OCI-LY1 (cell line): ENCODE data around the gene UBE2Q1.

Experiments used
- EZH2 ChIP-seq: fragments of 200-600 bp; sonication (generic), shearing (Covaris generic); IDR thresholded peaks from 2 replicates; pipeline ENCODE4 v1.8.0; 2017; ENCODE audit warnings: borderline replicate concordance, mixed run types, mild to moderate bottlenecking, antibody characterized with exemption, low read length, moderate library complexity, mixed read lengths
- TF ChIP-seq, protein P1 (sequence below): fragments of 200-600 bp; sonication (generic), shearing (Covaris generic); IDR thresholded peaks from 2 replicates; pipeline ENCODE4 v1.5.1; 2017; ENCODE audit warnings: mild to moderate bottlenecking, antibody characterized with exemption, low read length, moderate library complexity, mixed read lengths

DNA sequence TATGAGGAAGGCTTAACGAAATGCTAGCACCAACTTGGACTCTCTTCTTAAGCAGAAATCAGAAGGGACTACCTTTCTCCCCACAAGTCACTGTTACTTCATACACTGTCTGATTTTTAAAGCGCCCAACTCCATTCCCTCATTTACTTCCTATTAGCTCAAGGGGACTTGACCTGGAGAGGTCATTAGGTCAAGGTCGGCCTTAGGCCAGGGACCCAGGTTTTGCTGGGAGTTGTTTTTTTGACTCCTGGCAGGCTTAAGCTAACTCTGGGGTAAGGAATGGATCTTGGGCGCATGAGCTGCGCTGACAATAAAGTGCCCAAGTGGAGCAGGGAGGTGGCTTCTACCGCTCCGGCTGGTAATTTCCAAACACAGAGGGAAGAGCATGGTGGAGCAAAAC lies 32.7 kb upstream of the UBE2Q1 start:
- TF ChIP-seq, protein P1, sequence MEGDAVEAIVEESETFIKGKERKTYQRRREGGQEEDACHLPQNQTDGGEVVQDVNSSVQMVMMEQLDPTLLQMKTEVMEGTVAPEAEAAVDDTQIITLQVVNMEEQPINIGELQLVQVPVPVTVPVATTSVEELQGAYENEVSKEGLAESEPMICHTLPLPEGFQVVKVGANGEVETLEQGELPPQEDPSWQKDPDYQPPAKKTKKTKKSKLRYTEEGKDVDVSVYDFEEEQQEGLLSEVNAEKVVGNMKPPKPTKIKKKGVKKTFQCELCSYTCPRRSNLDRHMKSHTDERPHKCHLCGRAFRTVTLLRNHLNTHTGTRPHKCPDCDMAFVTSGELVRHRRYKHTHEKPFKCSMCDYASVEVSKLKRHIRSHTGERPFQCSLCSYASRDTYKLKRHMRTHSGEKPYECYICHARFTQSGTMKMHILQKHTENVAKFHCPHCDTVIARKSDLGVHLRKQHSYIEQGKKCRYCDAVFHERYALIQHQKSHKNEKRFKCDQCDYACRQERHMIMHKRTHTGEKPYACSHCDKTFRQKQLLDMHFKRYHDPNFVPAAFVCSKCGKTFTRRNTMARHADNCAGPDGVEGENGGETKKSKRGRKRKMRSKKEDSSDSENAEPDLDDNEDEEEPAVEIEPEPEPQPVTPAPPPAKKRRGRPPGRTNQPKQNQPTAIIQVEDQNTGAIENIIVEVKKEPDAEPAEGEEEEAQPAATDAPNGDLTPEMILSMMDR = no peak
- TF ChIP-seq EZH2 = no peak
